ENCODE measurements around the gene ITGBL1.

ITGBL1 gene

DNA sequence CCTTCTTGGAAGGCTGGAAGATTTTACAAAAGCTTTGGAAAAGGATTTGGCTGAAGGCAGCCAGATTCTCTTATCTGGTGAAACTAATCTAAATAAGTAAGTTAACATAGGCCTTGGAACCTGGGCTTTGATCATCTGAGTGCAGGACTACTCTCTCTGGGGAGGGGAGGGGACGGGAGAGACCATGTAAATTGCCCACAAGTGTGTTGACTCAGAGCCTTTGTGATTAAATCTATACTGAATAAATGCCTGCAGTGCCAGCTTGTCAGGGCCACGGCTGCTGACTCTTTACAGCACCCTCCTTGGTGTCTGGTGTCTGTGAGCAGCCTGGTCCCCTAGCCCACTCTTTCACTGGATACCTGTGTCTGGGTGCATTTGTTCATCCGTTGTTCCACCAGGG lies 251.4 kb downstream of the ITGBL1 start:
- H3K9me3 ChIP-seq (ENCODE audit: severe bottlenecking) = no peaks in the 10 kb centered on the region
- H3K4me3 ChIP-seq (ENCODE audit: severe bottlenecking) = no peak overlapping the region
- no peaks in the 10 kb centered on the region for H3K27me3 ChIP-seq (ENCODE audit: insufficient read depth, poor library complexity, severe bottlenecking)
- no peak for DNase-seq (ENCODE audit: low spot score)
- no peaks in the 10 kb centered on the region for H3K36me3 ChIP-seq (ENCODE audit: low read depth)
- ATAC-seq (ENCODE audit: low read depth) = no peak
- TF ChIP-seq, protein P1, sequence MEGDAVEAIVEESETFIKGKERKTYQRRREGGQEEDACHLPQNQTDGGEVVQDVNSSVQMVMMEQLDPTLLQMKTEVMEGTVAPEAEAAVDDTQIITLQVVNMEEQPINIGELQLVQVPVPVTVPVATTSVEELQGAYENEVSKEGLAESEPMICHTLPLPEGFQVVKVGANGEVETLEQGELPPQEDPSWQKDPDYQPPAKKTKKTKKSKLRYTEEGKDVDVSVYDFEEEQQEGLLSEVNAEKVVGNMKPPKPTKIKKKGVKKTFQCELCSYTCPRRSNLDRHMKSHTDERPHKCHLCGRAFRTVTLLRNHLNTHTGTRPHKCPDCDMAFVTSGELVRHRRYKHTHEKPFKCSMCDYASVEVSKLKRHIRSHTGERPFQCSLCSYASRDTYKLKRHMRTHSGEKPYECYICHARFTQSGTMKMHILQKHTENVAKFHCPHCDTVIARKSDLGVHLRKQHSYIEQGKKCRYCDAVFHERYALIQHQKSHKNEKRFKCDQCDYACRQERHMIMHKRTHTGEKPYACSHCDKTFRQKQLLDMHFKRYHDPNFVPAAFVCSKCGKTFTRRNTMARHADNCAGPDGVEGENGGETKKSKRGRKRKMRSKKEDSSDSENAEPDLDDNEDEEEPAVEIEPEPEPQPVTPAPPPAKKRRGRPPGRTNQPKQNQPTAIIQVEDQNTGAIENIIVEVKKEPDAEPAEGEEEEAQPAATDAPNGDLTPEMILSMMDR (IDR thresholded peaks at IDR 0.05; ENCODE audit: poor library complexity, severe bottlenecking) = no peak
- H3K4me1 ChIP-seq (ENCODE audit: insufficient read depth, poor library complexity, severe bottlenecking) = peaks cover 7% of the 10 kb centered on the region
- H3K27ac ChIP-seq (ENCODE audit: poor library complexity, severe bottlenecking) = no peak overlapping the region

DNA sequence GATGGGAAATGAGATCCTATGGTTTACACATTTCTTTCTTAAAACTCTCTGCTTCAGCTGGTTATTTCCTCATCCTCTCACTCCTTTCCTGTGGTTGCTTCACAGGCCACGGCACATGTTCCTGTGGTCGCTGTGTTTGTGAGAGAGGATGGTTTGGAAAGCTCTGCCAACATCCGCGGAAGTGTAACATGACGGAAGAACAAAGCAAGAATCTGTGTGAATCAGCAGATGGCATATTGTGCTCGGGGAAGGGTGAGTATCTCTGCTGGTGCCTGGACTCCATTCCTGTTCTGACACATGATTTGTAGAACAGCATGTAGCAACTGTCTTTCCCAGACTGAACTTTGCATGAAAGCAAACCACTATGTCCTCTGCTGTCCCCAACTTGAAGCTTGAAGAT lies 254.2 kb downstream of the ITGBL1 start:
- Histone ChIP-seq H3K27ac (ENCODE audit: poor library complexity, severe bottlenecking) (no peak overlapping the region), H3K4me1 (ENCODE audit: insufficient read depth, poor library complexity, severe bottlenecking) (peaks cover 7% of the 10 kb centered on the region), H3K4me3 (ENCODE audit: severe bottlenecking) (no peak overlapping the region), H3K9me3 (ENCODE audit: severe bottlenecking) (no peaks in the 10 kb centered on the region), H3K36me3 (ENCODE audit: low read depth) (no peaks in the 10 kb centered on the region), H3K27me3 (ENCODE audit: insufficient read depth, poor library complexity, severe bottlenecking) (no peaks in the 10 kb centered on the region)
- ATAC-seq (ENCODE audit: low read depth) = peak; percentile 95
- DNase-seq (ENCODE audit: low spot score) = peak; percentile 51
- TF ChIP-seq, protein P1 (IDR thresholded peaks at IDR 0.05; ENCODE audit: poor library complexity, severe bottlenecking) = no peak

DNA sequence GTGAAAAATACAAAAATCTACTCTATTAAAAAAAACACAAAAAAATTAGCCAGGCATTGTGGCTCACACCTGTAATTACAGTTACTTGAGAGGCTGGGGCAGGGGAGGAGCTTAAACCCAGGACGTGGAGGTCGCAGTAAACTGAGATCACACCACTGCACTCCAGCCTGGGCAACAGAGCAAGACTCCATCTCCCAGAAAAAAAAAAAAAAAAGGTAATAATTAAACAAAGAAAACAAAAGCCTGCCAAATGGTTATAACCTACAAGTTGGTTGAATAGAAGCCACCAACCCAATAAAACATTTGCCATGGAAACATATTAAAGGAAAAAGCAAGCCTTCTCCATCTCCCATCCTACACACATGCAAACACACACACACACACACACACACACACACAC lies 255.2 kb downstream of the ITGBL1 start:
- Histone ChIP-seq H3K9me3 (ENCODE audit: severe bottlenecking) (no peaks in the 10 kb centered on the region), H3K4me1 (ENCODE audit: insufficient read depth, poor library complexity, severe bottlenecking) (peaks cover 7% of the 10 kb centered on the region)

DNA sequence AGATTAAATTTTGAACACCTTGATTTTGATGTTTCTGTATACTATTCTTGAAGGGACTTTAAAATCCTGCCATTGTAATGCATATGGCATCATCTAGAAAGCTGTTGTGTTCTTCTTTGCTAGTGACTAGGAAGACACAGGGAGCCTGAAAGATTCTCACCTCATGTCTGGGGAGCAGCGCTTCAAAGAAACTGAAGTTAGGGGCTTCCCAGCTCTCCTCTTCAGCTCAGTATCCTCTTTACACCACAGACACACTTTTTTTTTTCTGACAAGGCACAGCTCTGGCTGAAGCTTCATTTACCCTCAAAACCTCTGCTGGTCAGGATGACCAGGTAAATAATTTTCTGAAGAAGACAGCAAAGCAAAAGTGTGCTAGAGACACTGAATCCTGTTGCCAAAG lies 255.6 kb downstream of the ITGBL1 start:
- no peak overlapping the region for H3K4me3 ChIP-seq (ENCODE audit: severe bottlenecking)
- no peaks in the 10 kb centered on the region for H3K27me3 ChIP-seq (ENCODE audit: insufficient read depth, poor library complexity, severe bottlenecking)
- H3K9me3 ChIP-seq (ENCODE audit: severe bottlenecking) = no peaks in the 10 kb centered on the region
- H3K36me3 ChIP-seq (ENCODE audit: low read depth) = no peaks in the 10 kb centered on the region
- peaks cover 7% of the 10 kb centered on the region for H3K4me1 ChIP-seq (ENCODE audit: insufficient read depth, poor library complexity, severe bottlenecking)
- no peak overlapping the region for H3K27ac ChIP-seq (ENCODE audit: poor library complexity, severe bottlenecking)
- TF ChIP-seq, protein P1 (IDR thresholded peaks at IDR 0.05; ENCODE audit: poor library complexity, severe bottlenecking) = no peak
- ATAC-seq (ENCODE audit: low read depth) = no peak
- no peak for DNase-seq (ENCODE audit: low spot score)

More for the DNA sequence above, 255.2 kb downstream of the ITGBL1 start:
- no peak overlapping the region for H3K27ac ChIP-seq (ENCODE audit: poor library complexity, severe bottlenecking)
- H3K36me3 ChIP-seq (ENCODE audit: low read depth) = no peaks in the 10 kb centered on the region
- DNase-seq (ENCODE audit: low spot score) = no peak
- TF ChIP-seq, protein P1 (IDR thresholded peaks at IDR 0.05; ENCODE audit: poor library complexity, severe bottlenecking) = no peak
- no peaks in the 10 kb centered on the region for H3K27me3 ChIP-seq (ENCODE audit: insufficient read depth, poor library complexity, severe bottlenecking)
- ATAC-seq (ENCODE audit: low read depth) = no peak
- no peak overlapping the region for H3K4me3 ChIP-seq (ENCODE audit: severe bottlenecking)

- Histone ChIP-seq H3K4me1 (ENCODE audit: insufficient read depth, poor library complexity, severe bottlenecking) (peaks cover 7% of the 10 kb centered on the region), H3K27ac (ENCODE audit: poor library complexity, severe bottlenecking) (no peak overlapping the region), H3K4me3 (ENCODE audit: severe bottlenecking) (no peak overlapping the region), H3K27me3 (ENCODE audit: insufficient read depth, poor library complexity, severe bottlenecking) (no peaks in the 10 kb centered on the region), H3K9me3 (ENCODE audit: severe bottlenecking) (no peaks in the 10 kb centered on the region), H3K36me3 (ENCODE audit: low read depth) (no peaks in the 10 kb centered on the region)
- TF ChIP-seq, protein P1 (IDR thresholded peaks at IDR 0.05; ENCODE audit: poor library complexity, severe bottlenecking) = no peak
- DNase-seq (ENCODE audit: low spot score) = no peak
- ATAC-seq (ENCODE audit: low read depth) = no peak
Measured at GRCh38 chr13:101709952-101710351, 257.5 kb downstream of the ITGBL1 start.
